Measurements from ENCODE around the gene DOCK8.

DNA sequence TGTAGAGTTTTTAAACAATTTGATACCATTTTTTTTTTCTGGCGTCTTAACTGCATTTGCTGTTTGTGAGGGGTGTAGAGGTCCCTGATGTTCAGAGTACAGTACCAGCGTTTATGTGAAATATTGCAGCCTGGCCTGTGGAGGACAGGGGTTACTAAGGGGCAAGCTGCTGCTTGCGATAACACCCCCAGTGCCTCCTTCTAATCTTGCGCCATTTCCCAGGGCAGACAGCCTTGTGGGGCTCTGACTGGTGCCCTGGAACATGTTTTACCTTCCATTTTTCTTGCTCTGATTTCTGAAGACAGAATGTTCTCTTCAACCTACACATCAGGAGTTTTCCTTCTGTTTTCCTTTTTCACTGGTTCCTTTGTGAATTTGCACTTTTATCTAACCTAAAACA lies 142.9 kb downstream of the DOCK8 start:
- no peak for TF ChIP-seq POLR2A (IDR thresholded peaks at IDR 0.05)
- TF ChIP-seq, protein P1, sequence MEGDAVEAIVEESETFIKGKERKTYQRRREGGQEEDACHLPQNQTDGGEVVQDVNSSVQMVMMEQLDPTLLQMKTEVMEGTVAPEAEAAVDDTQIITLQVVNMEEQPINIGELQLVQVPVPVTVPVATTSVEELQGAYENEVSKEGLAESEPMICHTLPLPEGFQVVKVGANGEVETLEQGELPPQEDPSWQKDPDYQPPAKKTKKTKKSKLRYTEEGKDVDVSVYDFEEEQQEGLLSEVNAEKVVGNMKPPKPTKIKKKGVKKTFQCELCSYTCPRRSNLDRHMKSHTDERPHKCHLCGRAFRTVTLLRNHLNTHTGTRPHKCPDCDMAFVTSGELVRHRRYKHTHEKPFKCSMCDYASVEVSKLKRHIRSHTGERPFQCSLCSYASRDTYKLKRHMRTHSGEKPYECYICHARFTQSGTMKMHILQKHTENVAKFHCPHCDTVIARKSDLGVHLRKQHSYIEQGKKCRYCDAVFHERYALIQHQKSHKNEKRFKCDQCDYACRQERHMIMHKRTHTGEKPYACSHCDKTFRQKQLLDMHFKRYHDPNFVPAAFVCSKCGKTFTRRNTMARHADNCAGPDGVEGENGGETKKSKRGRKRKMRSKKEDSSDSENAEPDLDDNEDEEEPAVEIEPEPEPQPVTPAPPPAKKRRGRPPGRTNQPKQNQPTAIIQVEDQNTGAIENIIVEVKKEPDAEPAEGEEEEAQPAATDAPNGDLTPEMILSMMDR (IDR thresholded peaks at IDR 0.05), result no peak
